A204.1 (cell line): ENCODE results near the gene PALB2.

Source experiments
- FAIRE-seq: peaks from 2 replicates; lab custom pipeline; 2012; peaks lifted over from hg19 to GRCh38; lab: Jason Lieb, UNC

Gene PALB2

DNA sequence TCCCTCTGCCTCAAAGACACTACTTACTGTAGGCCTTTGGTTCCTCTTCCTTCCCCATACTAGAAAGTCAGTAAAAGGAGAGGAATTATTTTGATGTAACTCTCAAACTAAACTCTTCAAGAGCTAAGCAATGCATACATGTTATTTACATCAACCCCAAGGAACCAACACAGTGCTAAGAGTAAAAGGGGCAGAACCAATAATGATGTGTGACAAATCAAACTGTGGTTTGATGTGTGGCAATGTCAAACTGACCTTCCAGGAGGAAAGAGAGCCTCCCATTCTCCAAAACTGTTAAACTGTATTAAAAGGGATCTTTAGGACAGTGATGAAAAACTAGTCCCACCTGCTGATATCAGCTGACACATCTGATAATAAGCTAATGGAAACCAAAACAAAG is 60.7 kb downstream of the PALB2 start:
- FAIRE-seq: no peak

DNA sequence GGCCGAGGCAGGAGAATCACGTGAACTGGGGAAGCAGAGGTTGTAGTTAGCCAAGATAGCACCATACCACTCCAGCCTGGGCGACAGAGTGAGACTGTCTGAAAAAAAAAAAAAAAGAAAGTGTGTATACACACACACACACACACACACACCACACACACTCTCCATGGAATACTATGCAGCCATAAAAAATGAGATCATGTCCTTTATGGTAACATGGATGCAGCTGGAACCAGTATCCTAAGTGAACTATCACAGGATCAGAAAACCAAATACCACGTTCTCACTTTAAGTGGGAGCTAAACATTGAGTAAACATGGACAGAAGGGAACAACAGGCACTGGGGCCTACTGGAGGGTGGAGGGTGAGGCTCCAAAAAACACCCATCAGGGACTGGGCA is 61.7 kb downstream of the PALB2 start:
- FAIRE-seq: no peak

DNA sequence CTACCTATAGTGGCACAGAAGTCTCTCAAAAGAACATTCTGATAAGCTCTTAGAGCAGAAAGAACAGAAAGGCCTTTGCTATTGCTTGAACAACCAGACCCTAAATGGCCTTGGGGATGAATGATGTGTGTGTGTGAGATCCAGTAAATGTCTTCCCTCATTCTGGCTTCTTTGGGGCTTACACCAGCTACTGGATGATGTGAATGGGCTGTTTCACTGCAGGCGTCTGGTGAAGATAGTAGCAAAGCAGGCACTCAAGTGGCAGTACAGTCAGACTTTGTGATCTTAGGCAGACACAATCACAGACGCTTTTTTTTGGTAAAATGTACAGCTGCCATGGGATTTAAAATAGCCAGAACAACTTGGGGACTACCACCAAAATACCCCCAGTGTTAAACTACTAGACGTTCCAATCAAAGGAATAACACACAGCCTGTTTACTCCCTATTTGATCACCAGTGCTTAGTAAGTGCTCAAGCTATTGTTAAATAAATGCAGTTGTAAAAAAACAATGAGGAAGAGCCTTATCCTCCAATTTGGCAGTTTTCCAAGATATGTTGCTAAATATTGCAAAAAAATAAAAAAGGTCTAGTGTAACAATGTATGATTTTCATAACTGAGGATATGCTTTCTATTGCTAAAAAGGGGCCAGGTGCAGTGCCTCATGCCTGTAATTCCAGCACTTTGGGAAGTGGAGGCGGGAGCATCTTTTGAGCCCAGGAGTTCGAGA is 62.8 kb downstream of the PALB2 start:
- no peak for FAIRE-seq

DNA sequence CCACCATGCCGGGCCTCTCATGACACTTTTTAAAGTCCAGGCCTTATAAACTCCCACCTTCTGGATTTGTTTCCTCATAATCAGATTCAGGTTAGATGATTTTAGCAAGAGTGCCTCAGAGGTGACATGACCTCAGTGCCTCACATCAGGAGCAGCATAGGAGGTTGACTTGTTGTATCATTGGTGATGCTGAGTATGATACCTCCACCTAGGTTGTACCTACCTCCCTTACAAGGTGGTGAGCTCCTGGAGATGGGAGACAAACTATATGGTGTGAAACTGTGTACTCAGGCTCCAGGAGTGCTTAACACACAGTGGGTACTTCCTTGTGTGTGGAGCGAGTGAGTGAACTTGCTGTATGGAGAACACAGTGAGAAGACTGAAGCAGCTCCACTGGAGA is 63.6 kb downstream of the PALB2 start:
- FAIRE-seq: no peak

DNA sequence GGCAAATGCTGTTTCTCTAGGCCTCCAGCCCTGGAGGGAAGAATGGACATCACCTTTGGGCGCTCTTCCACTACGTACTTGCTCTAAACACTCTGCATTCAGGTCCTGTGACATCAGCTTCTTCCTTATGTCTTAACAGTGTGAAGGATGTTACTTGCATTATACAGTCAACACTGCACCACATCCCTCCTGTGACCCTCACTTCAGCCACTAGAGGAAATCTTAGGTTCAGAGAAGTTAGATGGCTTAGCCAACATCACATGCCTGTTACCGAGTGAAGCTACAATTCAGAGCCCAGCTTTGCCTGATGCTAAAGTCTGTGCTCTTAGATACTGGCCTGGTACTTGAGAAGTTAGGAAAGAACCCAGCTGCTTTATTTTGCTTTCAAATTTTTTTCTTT is 65.3 kb downstream of the PALB2 start:
- no peak for FAIRE-seq

DNA sequence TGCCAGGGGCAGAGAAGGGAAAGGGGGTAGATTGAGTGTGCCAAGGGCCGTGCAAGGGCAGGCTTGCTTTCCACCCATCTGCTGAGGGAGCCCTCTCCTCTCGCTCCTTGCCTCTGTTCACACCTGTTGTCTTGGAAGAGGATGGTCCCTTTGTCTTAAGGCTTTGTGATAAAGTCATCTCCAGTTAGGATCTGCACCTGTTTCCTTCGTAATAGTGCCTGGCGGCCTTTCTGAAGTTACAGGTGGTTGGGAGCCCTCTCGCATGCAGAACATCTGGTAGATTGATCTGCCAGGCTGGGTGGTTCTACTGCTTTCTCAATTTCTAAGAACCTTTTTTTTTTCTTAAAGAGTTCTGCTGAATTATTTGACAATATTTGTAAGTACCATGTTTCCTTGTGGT is 67.3 kb downstream of the PALB2 start:
- no peak for FAIRE-seq

DNA sequence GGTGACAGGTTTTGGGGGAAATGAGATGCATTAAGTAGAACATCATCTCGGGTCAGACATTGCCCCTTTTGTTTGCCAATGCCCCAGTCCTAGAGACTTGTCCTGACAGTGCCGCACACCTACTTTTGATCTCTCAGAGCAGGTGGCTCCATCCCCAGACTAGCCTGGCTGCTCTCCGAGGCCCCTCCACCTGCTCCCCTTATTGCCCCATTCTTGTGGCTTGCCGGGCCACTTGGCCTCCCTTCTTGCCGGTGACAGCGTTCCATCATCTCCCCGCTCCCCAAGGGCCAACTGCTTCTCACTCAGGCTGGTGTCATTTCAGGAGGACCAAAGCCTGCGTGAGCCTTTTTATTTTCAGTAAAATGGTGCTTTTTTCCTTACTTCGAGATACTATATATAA is 68.7 kb downstream of the PALB2 start:
- no peak for FAIRE-seq

DNA sequence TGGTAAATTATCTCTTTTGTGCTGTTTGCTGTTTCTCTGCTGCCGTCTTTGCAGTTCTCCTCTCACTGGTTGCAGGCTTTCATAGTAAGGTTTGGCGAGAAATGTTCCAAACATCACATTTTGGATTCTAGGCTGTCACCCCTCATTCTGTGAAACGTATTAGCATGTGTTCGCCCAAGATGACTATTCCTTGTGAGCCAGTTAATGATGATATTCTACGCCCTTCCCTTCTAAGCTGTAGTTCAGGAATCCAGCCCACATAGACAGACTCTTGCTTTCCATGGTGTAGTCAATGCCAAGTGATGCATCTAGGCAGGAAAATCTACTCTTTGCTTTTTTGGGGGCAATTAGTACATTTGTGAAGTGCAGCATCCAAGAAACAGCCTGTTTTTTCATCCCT is 69.2 kb downstream of the PALB2 start:
- no peak for FAIRE-seq

DNA sequence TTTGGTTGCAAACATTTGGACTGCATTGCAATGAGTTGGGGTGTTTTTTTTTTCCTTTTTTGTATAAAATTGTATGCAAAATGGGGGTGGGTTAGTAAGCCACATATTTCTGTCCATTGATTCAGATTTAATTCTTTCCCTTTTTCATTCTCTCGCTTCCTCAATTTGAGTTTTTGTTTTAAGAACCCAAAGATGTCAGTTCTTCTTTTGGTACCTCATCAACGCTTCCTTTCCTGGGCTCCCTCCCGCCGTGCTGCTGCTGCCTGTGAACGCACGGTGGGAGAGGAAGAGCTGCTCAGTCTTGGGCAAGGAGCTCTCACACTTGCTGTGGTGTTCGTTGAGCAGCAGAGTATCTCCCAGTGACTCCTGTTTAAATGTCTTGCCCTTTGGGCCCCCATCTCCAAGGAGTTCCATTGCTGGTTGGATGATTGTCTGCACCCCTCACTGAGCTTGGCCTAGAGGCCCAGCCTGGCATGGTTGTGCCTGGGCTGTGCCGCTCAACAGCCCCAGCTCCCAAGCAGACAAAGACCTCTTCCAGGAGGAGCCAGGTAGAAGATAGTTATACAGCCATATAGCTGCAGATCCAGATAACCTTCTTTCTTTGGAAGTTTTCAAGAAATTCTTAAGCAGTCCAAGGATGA is 70.0 kb downstream of the PALB2 start:
- no peak for FAIRE-seq

DNA sequence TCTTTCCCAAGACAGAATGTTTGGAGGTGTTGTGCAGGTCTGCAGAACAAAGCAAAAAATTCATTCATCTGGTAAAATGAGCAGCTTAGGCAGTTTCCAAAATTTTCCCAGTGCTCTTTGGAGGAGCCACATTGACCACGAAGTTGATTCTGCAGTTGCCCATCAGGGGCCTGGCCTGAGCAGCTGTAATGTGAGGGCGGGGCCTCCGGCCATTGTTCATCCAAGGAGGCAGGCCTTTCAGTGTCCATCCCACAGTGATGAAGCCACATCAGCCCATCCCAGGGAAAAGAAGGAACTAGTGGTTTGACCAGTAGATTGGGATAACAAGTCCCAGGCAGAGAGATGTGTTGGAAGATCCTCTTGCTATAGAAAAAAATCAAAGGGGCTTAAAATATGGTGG is 73.5 kb downstream of the PALB2 start:
- no peak for FAIRE-seq

DNA sequence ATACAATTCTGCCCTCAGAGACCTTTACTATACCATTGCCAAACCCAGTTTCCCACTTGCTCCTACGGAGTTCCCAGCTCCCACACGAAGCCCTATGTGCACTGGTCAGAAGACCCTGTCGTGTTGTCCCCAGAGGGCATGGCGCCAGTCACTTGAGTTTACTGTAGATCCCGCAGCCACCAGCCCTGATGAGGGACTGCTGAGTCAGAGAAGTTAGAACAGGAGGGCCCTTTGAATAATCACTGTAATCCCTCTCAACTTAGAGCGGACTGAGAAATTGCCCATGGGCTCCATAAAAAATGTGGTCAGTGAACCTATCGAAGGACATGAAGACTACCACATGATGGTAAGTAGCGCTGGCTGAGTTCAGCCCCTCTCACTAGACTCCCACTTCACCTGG is 74.4 kb downstream of the PALB2 start:
- no peak for FAIRE-seq

DNA sequence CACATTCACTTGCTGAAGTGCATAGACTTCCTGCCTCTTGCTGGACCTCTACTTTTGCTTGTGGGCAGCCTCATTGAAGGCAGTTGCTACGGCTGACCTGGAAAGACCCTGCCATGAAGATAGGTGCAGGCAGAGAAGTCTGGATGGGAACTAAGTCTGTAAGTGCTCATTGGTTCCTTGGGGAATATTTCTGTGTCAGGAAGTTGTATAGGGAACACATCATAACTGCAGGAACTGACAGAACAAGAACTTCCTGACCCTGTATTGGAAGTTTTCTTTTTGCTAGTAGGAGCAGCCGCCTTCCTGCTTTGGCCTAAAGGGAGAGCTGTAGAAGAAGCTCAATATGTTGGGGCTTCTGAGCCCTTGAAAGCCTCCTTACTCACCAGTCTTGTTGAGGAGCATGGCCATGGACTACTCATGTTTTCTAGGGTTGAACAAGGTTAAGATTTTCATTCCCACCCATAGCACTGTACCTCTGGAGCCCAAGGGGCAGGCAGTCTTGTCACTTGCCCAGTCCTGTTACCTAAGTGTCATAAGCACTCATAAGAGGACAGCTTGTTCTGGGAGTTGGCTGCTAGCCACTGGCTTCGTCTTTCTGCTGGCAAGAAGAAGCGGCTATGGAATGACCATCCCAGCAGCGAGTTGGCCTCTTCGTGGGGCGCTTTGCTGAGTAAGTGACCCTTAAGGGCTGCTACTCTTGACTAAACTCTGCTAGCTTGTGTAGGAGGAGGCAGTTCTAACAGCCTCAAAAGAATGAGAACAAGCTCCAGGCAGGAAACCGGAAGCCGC is 76.3 kb downstream of the PALB2 start:
- FAIRE-seq: no peak

DNA sequence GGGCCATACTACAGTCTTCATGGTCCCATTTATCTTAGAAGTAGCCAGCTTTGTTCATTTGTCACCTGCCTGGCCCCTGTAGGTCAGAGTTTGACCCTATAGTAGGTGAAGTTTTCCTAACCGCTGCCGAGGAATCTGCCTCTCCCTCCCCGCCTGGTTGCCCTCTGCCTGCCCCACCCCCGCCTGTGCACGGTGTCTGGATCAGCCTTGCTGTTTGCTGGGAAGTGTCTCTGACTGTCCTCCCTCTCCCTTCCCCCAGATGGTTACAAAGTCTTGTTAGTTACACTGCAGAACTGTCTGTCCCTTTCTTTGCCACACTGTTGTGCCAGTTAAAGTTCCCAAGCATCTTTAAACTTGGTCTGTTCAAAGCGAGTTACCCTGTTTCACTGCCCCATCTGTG is 77.9 kb downstream of the PALB2 start:
- no peak for FAIRE-seq

DNA sequence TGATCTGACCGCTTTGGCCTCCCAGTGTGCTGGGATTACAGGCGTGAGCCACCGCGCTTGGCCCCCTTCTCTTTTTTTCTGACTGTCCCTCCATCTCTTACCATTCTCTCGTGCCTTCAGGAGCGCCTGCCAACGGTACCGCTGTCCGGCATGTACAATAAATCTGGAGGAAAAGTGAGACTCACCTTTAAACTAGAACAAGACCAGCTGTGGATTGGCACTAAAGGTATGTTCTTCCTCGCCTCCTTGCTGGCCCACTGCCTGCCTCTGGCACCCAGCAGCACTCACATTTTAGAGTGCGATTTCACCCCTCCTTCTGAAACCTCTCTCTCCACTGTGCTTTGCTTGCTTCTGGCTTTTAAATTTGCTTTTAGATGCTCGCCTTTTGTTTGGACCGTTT is 78.6 kb downstream of the PALB2 start:
- no peak for FAIRE-seq

DNA sequence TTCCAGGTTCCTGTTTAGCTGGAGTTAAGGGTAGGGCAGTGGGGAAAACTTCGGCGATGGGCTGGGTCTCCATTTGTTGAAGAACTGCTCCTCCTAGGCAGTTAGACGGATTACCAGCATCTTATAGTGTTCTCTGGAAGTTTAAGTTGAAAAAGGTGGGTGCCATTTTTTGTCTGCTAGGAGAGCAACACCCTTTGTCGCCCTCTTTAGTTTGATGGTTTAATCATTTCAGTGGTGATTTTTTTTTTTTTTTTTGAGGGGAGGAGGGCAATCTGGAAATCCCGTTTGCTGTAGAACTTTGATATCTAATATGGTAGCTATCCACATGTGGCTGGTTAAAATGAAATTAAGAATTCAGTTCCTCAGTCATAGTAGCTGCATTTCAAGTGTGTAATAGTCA is 79.5 kb downstream of the PALB2 start:
- FAIRE-seq: no peak

DNA sequence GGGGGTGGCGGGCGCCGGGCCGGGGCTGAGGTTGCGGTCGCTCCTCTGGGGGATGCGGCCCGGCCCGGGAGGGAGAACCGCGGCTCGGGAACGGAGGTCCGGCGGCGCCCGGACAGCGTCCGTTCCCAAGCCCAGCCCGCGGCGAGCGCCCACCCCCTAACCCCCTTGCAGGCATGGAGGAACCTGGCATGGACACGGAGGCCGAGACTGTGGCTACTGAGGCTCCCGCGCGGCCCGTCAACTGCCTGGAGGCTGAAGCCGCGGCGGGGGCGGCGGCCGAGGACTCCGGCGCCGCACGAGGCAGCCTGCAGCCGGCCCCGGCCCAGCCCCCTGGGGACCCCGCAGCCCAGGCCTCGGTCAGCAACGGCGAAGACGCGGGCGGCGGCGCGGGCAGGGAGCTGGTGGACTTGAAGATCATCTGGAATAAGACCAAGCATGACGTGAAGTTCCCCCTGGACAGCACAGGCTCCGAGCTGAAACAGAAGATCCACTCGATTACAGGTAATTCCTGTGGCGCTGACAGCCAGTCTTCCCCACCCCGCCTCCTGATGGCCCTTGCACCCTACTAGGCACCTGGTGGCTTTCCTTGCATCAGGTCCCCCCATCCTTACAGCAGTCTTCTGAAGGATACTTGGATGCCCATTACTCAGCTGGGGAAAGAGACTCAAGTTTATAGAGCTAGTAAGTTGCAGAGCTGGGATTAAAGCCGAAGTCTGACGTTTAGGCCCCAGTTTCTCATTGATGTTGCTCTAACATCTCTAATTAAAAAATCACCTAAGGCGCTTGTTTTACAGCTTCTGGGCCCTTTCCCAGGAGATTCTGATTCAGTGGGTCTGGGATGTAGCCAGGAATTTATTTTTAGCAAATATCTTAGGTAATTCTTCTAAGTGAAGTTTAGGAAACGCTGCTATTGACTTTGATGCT is 83.1 kb downstream of the PALB2 start:
- FAIRE-seq: no peak

DNA sequence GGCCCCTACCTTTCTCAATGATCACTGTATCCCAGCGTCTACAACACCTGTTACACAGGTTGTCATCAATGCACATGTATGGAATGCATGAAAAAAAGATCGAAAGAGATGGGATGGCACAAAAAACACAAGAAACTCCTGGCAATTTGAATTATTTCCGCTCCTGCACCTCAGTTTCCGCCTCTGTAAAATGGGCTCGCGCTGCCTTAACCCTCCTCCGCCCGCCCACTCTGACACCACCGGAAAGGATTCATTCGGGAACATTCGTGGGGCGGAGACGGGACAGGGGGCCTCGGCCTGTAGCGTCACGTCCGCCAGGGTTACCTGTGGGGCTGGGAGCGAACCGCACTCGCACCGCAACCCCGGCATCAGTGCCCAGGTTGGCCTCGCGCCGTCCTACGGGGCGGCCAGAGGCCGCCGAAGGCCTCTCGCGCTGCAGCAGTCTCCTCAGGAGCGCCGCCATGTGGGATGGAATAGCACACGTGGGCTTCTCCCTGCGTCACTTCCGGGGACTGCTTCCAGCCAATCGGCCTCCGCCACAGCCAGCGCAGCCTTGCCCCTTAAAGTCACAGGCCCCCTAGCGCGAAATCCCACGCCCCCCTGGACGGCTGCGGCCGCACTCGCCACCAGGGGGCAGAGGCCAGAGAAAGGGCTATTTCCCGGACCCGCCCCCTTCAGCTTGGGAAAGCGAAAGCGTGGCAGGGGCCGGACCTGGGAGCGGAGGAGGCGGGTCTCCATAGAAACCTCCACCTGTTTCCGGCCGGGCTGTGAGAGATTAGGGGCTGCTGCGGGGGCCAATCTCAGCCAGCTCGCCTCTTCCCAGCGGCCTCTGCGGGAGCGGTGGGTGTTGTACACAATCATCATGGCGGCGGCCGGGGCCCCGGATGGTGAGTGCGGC is 84.0 kb downstream of the PALB2 start, which contains the start of the genes EARS2 and UBFD1:
Gene EARS2 (minus strand): TSS at position 470 of the 898 bp plus-strand sequence. CDS start 7 bp downstream, at position 463.
Gene UBFD1 (plus strand): TSS at position 847 of the 898 bp plus-strand sequence. CDS start 16 bp downstream, at position 863.
- peak; percentile 78 for FAIRE-seq

DNA sequence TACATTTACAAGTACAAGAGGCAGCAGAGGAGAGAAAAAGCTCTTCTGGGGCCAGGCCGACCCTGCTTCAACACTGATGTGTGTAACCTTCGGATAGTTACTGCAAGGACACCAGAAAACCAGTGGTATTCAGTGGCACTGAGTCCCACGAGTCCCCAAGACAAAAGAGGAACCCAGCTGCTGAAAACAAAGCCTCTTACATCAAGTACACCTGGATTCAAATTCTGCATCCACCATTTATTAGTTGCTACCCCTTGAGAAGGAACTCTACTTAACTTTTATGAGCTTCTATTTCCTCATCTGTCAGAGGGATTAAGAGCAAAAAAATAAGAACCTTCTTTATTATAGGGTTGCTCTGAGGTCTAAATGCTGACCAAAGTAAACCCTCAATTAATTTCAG is 86.6 kb downstream of the PALB2 start:
- no peak for FAIRE-seq
